GM21360 (cell line): ENCODE data around the gene ATP6V1C2.
"Not testable (repeated sequence)": the region's sequence is repeated elsewhere in the genome, so short reads cannot be mapped to it uniquely, and the experiment has no call there.

ENCODE experiments used
- ATAC-seq: cut with Tn5 transposase; IDR thresholded peaks from one replicate; pipeline ENCODE4 v1.9.1; 2021; ENCODE audit warnings: mild to moderate bottlenecking, moderate library complexity; ENCODE audit not compliant: unreplicated experiment

Gene ATP6V1C2

GRCh38 chr2:10784719-10785118 is 63.3 kb downstream of the ATP6V1C2 start:
- ATAC-seq, result no peak

GRCh38 chr2:10785260-10785659 is 63.8 kb downstream of the ATP6V1C2 start:
- no peak for ATAC-seq

GRCh38 chr2:10786240-10786982 is 65.0 kb downstream of the ATP6V1C2 start:
- no peak for ATAC-seq

GRCh38 chr2:10787176-10787968 is 65.9 kb downstream of the ATP6V1C2 start:
- ATAC-seq, result no peak

- ATAC-seq, result no peak
Measured at GRCh38 chr2:10788855-10789254, 67.4 kb downstream of the ATP6V1C2 start.

GRCh38 chr2:10790228-10790973 is 69.0 kb downstream of the ATP6V1C2 start:
- ATAC-seq, result peak; percentile 62

- ATAC-seq, result no peak
Measured at GRCh38 chr2:10792001-10792634, 70.7 kb downstream of the ATP6V1C2 start.

GRCh38 chr2:10792660-10793400 is 71.4 kb downstream of the ATP6V1C2 start:
- ATAC-seq, result no peak

GRCh38 chr2:10793816-10794215 is 72.4 kb downstream of the ATP6V1C2 start:
- no peak for ATAC-seq

- no peak for ATAC-seq
Measured at GRCh38 chr2:10794876-10795275, 73.4 kb downstream of the ATP6V1C2 start.

- no peak for ATAC-seq
Measured at GRCh38 chr2:10795508-10796046, 74.1 kb downstream of the ATP6V1C2 start.

GRCh38 chr2:10796703-10797102 is 75.3 kb downstream of the ATP6V1C2 start:
- no peak for ATAC-seq

GRCh38 chr2:10798783-10799182 is 77.4 kb downstream of the ATP6V1C2 start:
- no peak for ATAC-seq

GRCh38 chr2:10800163-10800562 is 78.7 kb downstream of the ATP6V1C2 start:
- no peak for ATAC-seq

GRCh38 chr2:10802657-10803056 is 81.2 kb downstream of the ATP6V1C2 start:
- no peak for ATAC-seq

- ATAC-seq, result not testable (repeated sequence)
Measured at GRCh38 chr2:10805990-10806389, 84.6 kb downstream of the ATP6V1C2 start.

- no peak for ATAC-seq
Measured at GRCh38 chr2:10806543-10806942, 85.1 kb downstream of the ATP6V1C2 start.

- ATAC-seq, result no peak
Measured at GRCh38 chr2:10810202-10811161, 89.1 kb downstream of the ATP6V1C2 start.

GRCh38 chr2:10811517-10811916 is 90.1 kb downstream of the ATP6V1C2 start:
- ATAC-seq, result no peak
